ENCODE measurements around the gene NKTR. TPM values are rescaled to one million over a fixed set of nuclear protein-coding genes. Genes with fewer than 3 reads are reported as not detected.

NKTR gene
- total RNA-seq, 1 experiment from 2014 or later, result 79.8 TPM

GRCh38 chr3:42685891-42686820 lies 85.7 kb downstream of the NKTR start:
- no peaks in the 10 kb centered on the region for H4K20me1 ChIP-seq (ENCODE audit: control insufficient read depth, insufficient read depth, insufficient read length)
- H2AFZ ChIP-seq (ENCODE audit: low read length), result no peak overlapping the region
- no peak overlapping the region for H2BK5ac ChIP-seq (ENCODE audit: insufficient read length, low read length)
- Mint-ChIP-seq H3K9me3 (no peaks in the 10 kb centered on the region), H3K4me1 (peaks cover 20 to 25% of the 10 kb centered on the region in 2 experiments), H3K27me3 (ENCODE audit: low read depth) (peaks cover 8% of the 10 kb centered on the region), H3K4me3 (no peak overlapping the region), H3K36me3 (ENCODE audit: insufficient read depth in 1 of 3, low read depth in 3 of 3) (no peaks in the 10 kb centered on the region; a peak in 1 of 7 replicates), H3K27ac (no peak overlapping the region)
- WGBS (ENCODE audit: extremely low coverage, insufficient read length, low lambda C conversion rate), result no CpG with 5 or more reads among the region's 80 CpGs
- no peak overlapping the region for H4K91ac ChIP-seq (ENCODE audit: insufficient read length, low read depth, low read length)
- no peak for DNase-seq
- H3K9me3 ChIP-seq (ENCODE audit: control insufficient read depth, low read depth, low read length), result no peaks in the 10 kb centered on the region
- H3K56ac ChIP-seq (ENCODE audit: insufficient read length, low read depth, low read length), result no peak overlapping the region
- H3K14ac ChIP-seq (ENCODE audit: insufficient read depth, low read length), result no peak overlapping the region
- H3K27me3 ChIP-seq (ENCODE audit: insufficient read depth, low read length), result no peaks in the 10 kb centered on the region
- no peak overlapping the region for H2AK5ac ChIP-seq (ENCODE audit: insufficient read length, low read length)
- no peaks in the 10 kb centered on the region for H3K79me1 ChIP-seq (ENCODE audit: insufficient read depth, low read depth, low read length, poor library complexity, severe bottlenecking)
- no peak overlapping the region for H3K4me2 ChIP-seq (ENCODE audit: insufficient read depth, insufficient read length, low read length)
- H3K9ac ChIP-seq (ENCODE audit: extremely low read depth, insufficient read length, low read length), result no peak overlapping the region
- no peaks in the 10 kb centered on the region; the same call in 1 of the 2 replicates for H3K4me1 ChIP-seq (ENCODE audit: insufficient read depth, low read length)
- no peak overlapping the region for H3K27ac ChIP-seq (ENCODE audit: insufficient read length, low read depth, low read length)
- no peak overlapping the region for H2BK20ac ChIP-seq (ENCODE audit: low read depth, low read length, poor library complexity, severe bottlenecking)
- TF ChIP-seq, protein P1, sequence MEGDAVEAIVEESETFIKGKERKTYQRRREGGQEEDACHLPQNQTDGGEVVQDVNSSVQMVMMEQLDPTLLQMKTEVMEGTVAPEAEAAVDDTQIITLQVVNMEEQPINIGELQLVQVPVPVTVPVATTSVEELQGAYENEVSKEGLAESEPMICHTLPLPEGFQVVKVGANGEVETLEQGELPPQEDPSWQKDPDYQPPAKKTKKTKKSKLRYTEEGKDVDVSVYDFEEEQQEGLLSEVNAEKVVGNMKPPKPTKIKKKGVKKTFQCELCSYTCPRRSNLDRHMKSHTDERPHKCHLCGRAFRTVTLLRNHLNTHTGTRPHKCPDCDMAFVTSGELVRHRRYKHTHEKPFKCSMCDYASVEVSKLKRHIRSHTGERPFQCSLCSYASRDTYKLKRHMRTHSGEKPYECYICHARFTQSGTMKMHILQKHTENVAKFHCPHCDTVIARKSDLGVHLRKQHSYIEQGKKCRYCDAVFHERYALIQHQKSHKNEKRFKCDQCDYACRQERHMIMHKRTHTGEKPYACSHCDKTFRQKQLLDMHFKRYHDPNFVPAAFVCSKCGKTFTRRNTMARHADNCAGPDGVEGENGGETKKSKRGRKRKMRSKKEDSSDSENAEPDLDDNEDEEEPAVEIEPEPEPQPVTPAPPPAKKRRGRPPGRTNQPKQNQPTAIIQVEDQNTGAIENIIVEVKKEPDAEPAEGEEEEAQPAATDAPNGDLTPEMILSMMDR (conservative IDR thresholded peaks at IDR 0.05), result no peak
- H3T11ph ChIP-seq (ENCODE audit: low read length), result no peak overlapping the region
- no peaks in the 10 kb centered on the region for H3K79me2 ChIP-seq (ENCODE audit: insufficient read depth, low read length)
- H2BK12ac ChIP-seq (ENCODE audit: insufficient read length, low read depth, low read length), result no peak overlapping the region
- H2BK120ac ChIP-seq (ENCODE audit: low read depth, low read length, poor library complexity, severe bottlenecking), result no peak overlapping the region
- H3K23ac ChIP-seq (ENCODE audit: insufficient read length, low read depth, low read length), result no peak overlapping the region
- H4K8ac ChIP-seq (replicated peaks; ENCODE audit: insufficient read length, low read depth, low read length), result no peak overlapping the region
- H3K4ac ChIP-seq (ENCODE audit: low read depth, low read length), result no peak overlapping the region
- no peak overlapping the region for H3K18ac ChIP-seq (ENCODE audit: insufficient read length, low read depth, low read length)
- H4K5ac ChIP-seq (ENCODE audit: insufficient read length, low read depth, low read length), result no peak overlapping the region
- H2BK15ac ChIP-seq (ENCODE audit: low read depth, low read length), result no peak overlapping the region
- H3K23me2 ChIP-seq (ENCODE audit: insufficient read length, low read depth, low read length, poor library complexity, severe bottlenecking), result no peaks in the 10 kb centered on the region

Measured in H9 (cell line).